NCI-H510A treated with DMSO at 0.1 percent for 48 hours (cell line): Measurements from ENCODE around the gene POR.

Experiments
- DNase-seq: peaks from one replicate; lab custom pipeline; 2025; lab: John Stamatoyannopoulos, UW

POR gene

DNA sequence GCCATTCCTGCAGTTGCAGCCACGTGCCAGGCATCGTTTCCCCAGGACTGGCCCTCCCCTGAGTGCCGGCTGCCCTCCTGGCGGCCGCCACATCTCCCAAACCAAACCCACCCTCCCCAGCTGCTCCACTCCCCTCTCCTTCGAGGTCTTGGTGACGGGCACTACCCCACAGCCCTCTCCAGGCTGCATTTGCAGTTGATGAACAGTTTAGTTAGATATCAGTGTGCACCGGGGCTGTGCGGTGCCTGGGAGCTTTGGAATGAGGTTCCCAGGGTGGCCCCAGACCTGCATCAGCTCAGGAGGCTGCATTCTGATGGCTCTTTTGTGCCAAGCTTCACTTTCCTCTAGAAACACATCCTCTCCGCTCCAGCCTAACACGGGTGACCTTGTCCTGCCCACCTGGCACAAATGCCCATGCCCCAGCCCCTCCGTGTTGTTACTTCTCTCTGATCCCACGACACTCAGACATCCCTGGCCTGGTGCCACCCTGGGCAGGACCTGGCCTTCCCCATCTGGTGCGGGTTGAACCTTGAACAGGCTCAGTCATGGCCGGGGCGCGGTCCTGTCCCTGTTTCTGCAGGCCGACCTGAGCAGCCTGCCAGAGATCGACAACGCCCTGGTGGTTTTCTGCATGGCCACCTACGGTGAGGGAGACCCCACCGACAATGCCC lies 64.9 kb downstream of the POR start:
- DNase-seq: no peak

DNA sequence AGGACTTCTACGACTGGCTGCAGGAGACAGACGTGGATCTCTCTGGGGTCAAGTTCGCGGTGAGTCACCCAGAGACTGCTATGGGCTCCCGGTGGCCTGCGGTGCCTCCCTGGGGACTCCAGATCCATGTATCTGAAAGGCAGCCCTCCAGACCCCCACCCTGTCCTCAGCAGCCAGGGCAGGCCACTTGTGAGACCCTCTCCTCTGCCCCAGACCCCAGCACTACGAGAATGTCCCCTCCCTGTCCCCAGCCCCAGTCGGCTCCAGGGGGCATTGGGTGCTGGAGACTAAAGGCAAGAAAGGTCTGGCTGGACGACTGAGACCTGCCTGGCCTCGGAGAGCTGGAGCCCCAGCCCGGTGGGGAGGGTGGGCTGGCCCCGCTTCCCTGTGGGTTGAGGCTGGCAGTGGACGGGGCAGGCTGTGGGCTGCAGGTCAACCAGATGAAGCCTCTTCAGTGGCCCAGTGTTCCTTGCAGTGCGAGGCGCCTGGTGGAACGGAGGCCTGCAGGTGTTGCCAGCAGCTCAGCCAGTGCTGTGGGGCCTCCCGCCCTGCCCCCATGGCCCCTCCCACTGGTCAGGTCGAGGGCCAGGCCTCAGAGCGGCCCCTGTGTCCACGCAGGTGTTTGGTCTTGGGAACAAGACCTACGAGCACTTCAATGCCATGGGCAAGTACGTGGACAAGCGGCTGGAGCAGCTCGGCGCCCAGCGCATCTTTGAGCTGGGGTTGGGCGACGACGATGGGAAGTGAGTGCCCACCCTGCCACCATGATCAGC lies 65.7 kb downstream of the POR start:
- DNase-seq: no peak

DNA sequence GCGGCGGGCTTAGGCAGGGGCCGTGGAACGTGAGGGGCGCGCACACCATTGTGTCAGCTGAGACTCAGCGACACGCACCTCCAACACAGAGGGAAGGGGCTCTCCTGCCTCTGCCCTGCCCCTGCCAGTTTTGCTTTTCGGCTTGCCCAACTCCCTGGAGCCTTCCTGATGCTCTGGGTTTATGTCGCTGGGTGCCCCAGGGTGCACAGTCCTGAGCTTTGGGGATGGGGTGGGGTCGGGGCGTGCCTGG lies 66.2 kb downstream of the POR start:
- DNase-seq: no peak

DNA sequence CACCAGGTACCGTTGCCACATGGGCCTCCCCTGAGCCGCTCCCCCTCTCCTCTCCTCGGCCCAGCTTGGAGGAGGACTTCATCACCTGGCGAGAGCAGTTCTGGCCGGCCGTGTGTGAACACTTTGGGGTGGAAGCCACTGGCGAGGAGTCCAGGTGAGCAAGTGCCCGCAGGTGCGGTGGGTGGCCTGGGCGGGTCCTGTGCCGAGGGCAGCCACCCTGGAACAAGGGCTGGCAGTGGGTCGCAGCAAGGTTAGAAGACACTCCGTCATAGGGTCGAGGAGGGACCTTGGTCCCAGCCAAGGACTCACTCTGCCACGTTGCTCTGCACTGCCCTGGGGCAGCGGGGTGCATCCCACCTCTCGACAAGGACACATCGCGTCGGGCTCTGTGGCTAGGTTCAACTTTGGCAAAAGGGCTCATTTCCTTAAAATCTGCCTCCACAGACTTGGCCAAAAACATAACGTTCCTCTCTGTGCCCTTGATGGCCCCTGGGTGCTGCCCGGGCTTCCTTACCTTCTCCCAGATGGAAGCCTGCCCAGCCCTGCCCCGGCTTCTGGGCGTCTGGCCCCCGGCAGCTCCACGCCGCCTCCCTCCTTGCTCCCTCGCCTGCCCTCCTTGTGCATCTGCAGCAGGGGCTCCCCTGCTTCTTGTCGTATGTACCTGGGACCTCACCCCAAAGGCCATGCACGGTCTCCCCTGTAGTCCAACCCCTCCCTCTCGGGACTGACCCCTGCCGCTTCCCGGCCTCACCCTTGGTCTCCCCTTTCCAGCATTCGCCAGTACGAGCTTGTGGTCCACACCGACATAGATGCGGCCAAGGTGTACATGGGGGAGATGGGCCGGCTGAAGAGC lies 66.7 kb downstream of the POR start:
- no peak for DNase-seq

DNA sequence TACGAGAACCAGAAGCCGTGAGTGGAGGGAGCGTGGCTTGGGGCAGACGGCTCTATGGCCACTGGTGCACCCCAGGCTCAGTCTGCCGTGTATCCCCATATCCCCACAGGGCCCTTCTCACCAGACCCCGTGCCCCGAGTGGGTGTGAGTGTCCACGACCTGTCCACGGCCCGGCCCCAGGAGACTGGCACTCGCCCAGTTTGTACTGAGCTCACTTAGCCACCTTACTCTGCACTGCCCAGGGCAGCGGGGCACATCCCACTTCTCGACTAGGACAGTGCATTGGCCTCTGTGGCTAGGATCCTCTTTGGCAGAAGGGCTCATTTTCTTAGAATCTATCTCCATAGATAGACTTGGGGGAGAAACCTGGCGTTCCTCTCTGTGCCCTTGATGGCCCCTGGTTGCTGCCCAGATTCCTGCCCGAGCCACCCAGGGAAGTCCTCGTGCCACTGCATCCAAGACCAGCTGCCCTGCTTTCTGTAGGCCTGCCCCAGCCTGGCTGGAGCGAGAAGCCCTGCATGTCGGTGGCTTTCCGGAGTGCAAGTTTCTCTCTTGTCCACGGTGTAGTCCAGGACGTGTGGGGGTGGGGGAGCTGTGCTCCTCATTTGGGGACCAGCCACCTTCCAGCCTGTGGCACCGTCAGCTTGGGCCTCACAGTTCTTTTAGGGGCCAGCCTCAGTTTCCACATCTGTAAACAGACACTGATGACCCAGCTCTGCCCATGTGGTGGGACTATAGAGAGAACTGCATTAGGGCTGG lies 67.5 kb downstream of the POR start:
- no peak for DNase-seq

DNA sequence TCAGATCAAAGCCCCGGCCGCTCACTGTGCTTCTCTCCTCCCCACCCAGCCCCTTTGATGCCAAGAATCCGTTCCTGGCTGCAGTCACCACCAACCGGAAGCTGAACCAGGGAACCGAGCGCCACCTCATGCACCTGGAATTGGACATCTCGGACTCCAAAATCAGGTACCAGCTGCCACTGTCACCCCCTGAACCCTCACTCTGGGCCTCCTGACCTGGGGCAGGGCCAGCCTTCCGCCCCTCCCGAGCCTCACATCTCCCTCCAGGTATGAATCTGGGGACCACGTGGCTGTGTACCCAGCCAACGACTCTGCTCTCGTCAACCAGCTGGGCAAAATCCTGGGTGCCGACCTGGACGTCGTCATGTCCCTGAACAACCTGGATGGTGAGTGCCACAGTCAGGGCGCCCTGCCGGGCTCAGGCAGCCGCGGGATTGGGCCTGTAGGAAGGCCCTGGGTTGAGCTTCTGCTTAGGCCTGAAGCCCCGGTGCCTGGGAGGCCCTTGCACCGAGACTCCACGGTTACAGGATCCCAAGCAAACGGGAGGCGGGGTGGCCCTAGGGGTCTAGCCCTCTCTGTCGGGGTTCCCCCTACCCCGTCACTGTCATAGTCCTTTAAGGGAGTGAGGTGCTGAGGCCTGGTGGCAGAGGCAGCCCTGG lies 68.6 kb downstream of the POR start:
- DNase-seq: no peak

DNA sequence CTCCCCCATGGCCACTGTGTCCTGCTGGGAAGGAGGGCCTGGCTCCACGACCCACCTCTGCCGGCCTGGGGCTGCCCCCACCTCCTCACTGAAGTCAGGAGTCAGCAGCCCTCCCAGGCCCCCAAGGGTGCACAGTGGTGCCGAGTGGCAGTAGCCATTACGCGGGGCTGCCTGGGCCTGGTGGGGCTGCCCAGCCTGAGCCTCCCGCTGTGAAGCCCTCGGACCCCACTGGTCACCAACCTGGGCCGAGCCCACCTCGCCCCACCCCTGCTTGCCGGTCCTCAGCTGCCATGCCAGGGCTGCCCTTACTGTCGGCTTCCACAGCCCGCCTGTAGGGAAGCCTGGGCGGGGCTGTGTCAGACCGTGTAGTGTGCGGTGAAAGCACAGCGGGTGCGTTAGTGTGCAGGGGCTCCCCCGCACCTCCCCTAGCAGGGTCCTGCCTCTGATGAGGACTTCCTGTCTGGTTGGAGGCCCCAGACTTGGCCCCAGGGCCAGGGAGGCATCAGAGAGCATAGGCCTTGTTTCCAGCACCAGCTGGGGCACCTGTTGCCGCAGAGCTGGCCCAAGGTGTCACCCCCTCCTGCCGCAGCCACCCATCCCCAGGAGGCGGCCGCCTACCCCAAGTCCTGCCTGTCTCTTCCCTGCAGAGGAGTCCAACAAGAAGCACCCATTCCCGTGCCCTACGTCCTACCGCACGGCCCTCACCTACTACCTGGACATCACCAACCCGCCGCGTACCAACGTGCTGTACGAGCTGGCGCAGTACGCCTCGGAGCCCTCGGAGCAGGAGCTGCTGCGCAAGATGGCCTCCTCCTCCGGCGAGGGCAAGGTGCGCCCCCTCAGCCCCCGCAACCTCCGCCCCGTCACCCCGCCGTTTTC lies 69.4 kb downstream of the POR start:
- no peak for DNase-seq

DNA sequence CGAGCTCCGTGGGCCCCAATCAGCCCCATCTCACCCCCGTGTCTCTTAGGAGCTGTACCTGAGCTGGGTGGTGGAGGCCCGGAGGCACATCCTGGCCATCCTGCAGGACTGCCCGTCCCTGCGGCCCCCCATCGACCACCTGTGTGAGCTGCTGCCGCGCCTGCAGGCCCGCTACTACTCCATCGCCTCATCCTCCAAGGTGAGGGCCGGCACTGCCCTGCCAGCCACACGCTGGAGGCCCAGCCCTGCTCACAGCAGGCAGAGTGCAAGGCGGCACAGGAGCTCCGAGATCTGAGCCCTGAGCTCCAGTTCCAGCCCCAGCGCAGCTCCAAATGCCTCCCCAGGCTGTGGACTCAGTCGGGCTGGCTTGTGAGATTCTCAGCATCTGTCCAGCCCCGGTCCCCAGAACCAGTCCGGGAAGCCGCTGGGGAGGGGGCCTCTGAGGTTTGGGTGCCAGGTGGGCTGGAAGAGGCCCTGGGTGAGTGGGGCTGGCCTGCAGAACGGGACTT lies 70.1 kb downstream of the POR start:
- DNase-seq: no peak

DNA sequence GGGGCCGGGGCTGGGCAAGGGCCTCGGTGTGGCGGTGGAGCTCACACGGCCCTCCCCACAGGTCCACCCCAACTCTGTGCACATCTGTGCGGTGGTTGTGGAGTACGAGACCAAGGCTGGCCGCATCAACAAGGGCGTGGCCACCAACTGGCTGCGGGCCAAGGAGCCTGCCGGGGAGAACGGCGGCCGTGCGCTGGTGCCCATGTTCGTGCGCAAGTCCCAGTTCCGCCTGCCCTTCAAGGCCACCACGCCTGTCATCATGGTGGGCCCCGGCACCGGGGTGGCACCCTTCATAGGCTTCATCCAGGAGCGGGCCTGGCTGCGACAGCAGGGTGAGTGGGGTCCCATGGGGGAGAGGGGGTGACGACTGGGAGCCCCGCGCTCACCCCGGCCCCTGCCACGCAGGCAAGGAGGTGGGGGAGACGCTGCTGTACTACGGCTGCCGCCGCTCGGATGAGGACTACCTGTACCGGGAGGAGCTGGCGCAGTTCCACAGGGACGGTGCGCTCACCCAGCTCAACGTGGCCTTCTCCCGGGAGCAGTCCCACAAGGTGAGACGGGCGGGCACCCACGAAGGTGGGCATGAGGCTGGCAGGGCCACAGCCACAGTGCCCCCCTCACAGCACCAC lies 70.7 kb downstream of the POR start:
- peak; percentile 4 for DNase-seq

DNA sequence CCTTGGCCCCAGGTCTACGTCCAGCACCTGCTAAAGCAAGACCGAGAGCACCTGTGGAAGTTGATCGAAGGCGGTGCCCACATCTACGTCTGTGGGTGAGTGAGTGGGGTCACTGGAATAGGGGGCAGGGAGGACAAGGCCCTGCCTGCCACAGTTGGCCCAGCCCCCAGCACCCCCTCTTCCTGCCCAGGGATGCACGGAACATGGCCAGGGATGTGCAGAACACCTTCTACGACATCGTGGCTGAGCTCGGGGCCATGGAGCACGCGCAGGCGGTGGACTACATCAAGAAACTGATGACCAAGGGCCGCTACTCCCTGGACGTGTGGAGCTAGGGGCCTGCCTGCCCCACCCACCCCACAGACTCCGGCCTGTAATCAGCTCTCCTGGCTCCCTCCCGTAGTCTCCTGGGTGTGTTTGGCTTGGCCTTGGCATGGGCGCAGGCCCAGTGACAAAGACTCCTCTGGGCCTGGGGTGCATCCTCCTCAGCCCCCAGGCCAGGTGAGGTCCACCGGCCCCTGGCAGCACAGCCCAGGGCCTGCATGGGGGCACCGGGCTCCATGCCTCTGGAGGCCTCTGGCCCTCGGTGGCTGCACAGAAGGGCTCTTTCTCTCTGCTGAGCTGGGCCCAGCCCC lies 71.3 kb downstream of the POR start:
- DNase-seq: no peak

DNA sequence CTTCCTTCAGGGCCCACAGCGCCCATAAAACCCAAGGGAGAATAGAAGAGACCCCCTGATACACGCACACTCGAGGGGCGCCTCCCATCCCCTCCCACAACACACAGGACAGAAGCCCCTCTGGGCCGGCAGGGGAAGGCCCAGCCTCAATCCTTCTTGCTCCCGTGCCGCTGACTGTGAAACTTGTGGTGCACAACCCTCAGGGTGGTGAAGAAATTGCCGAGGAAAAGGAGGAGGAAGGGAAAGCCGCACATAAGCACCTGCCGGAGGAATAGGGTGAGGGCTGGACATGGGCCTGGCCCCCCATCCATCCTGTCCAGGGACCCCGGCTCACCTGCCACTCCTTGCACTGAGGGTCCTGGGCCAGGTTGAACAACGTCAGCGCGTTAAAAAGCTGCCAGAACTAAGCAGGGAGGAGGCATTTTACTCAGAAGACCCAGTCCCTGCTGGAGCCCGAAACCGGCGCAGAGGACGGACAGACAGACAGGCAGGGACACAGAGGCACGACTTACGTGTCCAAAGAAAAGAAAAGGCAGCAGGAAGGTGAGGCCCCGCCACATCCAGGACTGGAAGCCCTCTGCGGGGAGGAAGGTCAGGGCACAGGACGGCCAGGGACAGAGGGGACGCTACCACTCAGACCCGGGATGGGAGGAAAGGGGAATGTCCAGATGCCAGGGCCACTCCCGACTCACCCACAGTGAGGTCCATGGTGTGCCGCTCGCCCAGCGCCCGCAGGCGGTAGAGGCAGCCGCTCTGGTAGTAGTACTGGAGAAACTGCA lies 72.3 kb downstream of the POR start:
- no peak for DNase-seq

DNA sequence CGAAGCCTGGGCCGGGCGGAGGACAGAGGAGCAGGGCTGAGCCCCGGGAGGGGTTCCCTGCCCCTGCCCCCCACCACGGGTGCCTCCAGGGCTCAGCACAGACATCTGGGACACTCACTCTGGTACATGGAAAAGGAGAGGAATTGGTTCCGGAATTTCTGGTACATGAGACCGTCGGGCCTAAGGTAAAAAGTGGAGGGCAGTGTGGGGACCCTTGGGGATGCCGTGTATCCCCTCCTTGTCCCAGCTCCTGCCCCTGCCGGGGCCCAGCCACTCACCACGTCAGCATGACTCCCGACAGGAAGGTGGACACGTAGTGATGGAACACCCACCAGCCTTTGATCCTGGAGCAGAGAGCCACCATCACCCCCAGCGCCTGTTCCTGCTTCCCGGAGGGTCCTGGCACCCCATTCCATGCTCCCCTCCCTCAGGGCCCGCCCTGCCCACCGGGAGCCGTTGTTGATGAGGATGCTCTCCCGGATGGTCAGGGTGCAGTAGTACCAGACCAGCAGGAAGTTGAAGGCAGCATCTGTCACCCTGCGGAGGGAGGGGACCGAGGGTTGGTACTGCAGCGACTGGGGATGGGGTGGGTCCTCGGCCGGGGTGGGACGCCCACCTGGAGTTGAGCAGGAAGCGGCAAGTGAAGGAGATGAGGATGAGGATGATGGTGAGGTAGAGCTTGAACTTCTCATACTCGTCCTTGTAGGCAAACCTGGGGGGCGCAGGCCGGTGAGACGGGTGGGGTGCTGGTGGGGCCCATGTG lies 73.0 kb downstream of the POR start:
- DNase-seq: no peak

DNA sequence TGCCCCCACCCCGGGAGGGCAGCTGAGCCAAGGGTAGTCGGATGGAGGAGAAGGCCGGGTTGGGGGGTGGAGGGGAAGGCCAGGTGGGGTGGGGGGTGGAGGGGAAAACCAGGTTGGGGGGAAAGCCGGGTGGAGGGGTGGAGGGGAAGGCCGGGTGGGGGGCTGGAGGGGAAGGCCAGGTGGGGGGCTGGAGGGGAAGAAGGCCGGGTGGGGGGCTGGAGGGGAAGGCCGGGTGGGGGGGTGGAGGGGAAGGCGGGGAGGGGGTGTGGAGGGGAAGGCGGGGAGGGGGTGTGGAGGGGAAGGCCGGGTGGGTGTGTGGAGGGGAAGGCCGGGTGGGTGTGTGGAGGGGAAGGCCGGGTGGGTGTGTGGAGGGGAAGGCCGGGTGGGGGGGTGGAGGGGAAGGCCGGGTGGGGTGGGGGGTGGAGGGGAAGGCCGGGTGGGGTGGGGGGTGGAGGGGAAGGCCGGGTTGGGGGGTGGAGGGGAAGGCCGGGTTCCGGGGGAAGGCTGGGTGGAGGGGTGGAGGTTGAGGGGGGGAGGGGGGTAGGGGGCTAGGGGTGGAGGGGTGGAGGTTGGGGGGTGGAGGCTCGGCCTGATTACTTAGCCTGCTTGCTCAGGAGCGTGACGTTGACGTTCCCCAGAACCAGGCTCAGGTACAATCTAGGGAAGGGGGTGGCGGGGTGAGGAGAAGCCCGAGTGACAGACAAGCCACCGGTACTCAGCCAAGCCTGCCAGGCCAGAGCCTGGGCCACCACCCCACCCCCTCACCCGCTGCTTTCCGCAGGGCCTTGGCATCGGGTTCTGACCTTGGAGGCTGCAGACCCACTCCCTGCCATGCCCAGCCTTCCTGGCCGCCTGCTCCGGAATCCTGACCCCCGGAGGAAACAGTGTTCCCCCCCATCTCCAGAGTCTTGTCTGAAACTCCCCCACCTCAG lies 73.9 kb downstream of the POR start:
- DNase-seq: no peak

DNA sequence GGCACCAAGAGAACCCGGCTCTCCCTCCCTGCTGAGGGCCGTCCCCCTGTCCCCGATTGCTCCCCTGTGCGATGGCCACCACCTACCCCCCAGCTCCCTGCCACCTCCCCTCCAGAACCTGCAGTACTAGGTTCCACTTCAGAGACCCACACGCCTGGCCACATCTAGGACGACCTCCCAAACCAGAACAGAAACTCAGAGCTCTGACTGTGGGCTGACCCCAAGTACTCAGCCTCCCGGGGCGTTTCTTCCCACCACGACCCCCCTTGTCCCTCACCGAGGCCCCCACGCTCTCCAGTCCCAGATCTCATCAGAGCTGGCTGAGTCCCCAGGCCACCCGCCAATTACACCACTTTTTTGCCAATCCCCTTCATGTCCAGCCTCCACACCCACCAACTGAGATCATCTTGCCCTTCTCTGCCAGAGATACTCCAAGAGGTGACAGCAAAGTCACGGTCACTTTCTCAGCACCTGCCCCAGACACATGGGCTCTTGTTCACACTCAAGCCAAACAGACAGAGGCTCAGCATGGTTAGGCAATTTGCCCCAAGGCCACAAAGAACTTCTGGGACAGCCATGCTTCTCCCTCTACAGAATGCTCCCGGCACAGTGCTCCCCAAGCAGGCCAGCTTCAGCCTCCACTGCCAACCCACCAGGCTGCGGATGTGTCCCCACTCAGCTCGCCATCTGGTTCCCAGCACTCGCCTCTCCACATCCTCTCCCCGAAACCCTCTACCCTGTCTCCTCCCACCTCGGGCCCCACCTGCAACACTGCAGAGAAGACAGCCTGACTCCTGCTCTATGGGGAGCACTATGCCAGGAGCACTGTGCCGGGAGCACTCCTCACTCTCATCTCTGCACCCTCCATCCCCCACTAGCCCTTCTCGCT lies 74.8 kb downstream of the POR start:
- no peak for DNase-seq

DNA sequence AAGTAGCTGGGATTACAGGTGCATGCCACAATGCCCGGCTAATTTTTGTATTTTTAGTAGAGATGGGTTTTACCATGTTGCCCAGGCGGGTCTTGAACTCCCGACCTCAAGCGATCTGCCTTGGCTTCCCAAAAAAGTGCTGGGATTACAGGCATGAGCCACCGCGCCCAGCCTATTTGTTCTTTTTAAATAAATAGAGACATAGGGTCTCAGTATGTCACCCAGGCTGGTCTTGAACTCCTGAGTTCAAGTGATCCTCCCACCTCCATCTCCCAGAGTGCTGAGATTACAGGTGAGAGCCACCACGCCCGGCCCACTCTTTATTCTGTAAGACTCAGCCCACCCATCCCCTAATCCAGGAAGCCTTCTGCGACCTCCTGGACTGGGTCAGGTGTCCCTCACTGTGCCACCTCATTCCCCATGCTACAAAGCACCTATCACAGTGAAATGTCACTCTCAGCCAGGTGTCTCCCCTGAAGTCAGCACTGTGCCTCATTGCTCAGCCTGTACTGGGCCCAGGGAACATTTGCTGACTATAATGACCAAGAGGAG lies 76.7 kb downstream of the POR start:
- DNase-seq: no peak
